ENCODE measurements around the gene SAMD5.

SAMD5 gene

GRCh38 chr6:147567141-147567805 lies 58.8 kb downstream of the SAMD5 start:
- no peak overlapping the region for H2AFZ ChIP-seq (ENCODE audit: low read depth, low read length, severe bottlenecking)
- no peaks in the 10 kb centered on the region for H3K79me2 ChIP-seq (ENCODE audit: insufficient read depth, low read length)
- H3K9me3 ChIP-seq (ENCODE audit: insufficient read depth, low read length): no peaks in the 10 kb centered on the region
- H3K4me3 ChIP-seq (ENCODE audit: insufficient read depth, low read length, poor library complexity, severe bottlenecking): no peak overlapping the region
- no peak overlapping the region for H3K9ac ChIP-seq (ENCODE audit: low read length)
- H3K36me3 ChIP-seq (ENCODE audit: low read length): no peaks in the 10 kb centered on the region; the same call in 1 of the 2 replicates
- H3K27ac ChIP-seq (ENCODE audit: low read depth, low read length): no peak overlapping the region
- H3F3A ChIP-seq (ENCODE audit: insufficient read depth): no peaks in the 10 kb centered on the region
- H3K4me2 ChIP-seq (ENCODE audit: low read depth, low read length, poor library complexity, severe bottlenecking): no peak overlapping the region
- H3K9me2 ChIP-seq (replicated peaks; ENCODE audit: insufficient read depth, low read length): no peaks in the 10 kb centered on the region
- TF ChIP-seq CTCF (IDR thresholded peaks at IDR 0.05; ENCODE audit: insufficient read depth, low read length, poor library complexity, severe bottlenecking) (no peak), EZH2phosphoT487 (conservative IDR thresholded peaks at IDR 0.05; ENCODE audit: low read length) (no peak)
- H3K27me3 ChIP-seq (ENCODE audit: low read length): no peaks in the 10 kb centered on the region
- no peaks in the 10 kb centered on the region for H4K20me1 ChIP-seq (ENCODE audit: low read depth, low read length)

DNA sequence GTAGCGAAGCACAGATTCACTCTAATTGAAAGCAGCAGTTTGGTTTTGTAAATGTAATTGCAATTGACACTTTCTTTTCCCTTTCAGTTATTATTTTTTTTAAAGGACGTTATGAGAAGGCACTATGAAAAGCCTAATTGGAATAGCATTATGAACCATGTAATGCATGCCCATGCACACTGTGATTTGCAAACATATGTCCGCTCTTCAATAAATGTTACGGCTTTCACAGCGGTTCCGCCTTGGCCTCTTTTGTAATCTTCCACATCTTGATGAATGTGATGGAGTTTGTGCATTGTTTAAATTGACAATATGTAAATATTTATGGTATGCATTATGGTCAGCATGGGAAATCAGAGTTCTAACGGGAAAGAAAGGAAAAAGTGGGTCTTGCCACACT lies 61.3 kb downstream of the SAMD5 start:
- Histone ChIP-seq H3K36me3 (ENCODE audit: low read length) (no peaks in the 10 kb centered on the region; the same call in 1 of the 2 replicates), H3F3A (ENCODE audit: insufficient read depth) (no peaks in the 10 kb centered on the region)

DNA sequence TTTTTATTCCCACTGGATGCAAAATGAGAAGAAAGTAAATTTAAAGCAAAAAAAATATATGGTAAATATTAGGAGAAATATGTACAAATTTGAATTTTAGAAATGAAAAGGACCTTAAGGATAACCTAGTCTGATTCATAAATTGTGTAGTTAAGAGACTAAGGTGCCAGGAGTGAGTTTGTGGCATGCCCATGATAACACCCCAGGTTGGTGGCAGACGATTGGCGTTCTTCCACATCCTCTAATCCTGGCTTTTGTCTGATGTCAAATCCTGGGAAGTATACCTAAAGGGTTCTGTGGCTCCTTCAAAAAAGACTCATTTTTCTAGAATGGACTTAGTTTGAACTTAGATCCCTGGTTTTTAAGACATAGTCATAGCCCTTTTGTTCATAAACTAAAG lies 62.2 kb downstream of the SAMD5 start:
- Histone ChIP-seq H2AFZ (ENCODE audit: low read depth, low read length, severe bottlenecking) (no peak overlapping the region), H3K27ac (ENCODE audit: low read depth, low read length) (no peak overlapping the region), H3K27me3 (ENCODE audit: low read length) (no peaks in the 10 kb centered on the region), H3K4me2 (ENCODE audit: low read depth, low read length, poor library complexity, severe bottlenecking) (no peak overlapping the region), H4K20me1 (ENCODE audit: low read depth, low read length) (no peaks in the 10 kb centered on the region), H3K9ac (ENCODE audit: low read length) (no peak overlapping the region), H3K36me3 (ENCODE audit: low read length) (no peaks in the 10 kb centered on the region; the same call in 1 of the 2 replicates), H3K4me3 (ENCODE audit: insufficient read depth, low read length, poor library complexity, severe bottlenecking) (no peak overlapping the region), H3K9me2 (replicated peaks; ENCODE audit: insufficient read depth, low read length) (no peaks in the 10 kb centered on the region), H3K9me3 (ENCODE audit: insufficient read depth, low read length) (no peaks in the 10 kb centered on the region), H3K79me2 (ENCODE audit: insufficient read depth, low read length) (no peaks in the 10 kb centered on the region), H3F3A (ENCODE audit: insufficient read depth) (no peaks in the 10 kb centered on the region)
- TF ChIP-seq EZH2phosphoT487 (conservative IDR thresholded peaks at IDR 0.05; ENCODE audit: low read length) (no peak), CTCF (IDR thresholded peaks at IDR 0.05; ENCODE audit: insufficient read depth, low read length, poor library complexity, severe bottlenecking) (no peak)

More for the DNA sequence above, 61.3 kb downstream of the SAMD5 start:
- Histone ChIP-seq H3K9me3 (ENCODE audit: insufficient read depth, low read length) (no peaks in the 10 kb centered on the region), H3K79me2 (ENCODE audit: insufficient read depth, low read length) (no peaks in the 10 kb centered on the region), H2AFZ (ENCODE audit: low read depth, low read length, severe bottlenecking) (no peak overlapping the region), H3K27ac (ENCODE audit: low read depth, low read length) (no peak overlapping the region), H3K9ac (ENCODE audit: low read length) (no peak overlapping the region), H4K20me1 (ENCODE audit: low read depth, low read length) (no peaks in the 10 kb centered on the region), H3K27me3 (ENCODE audit: low read length) (no peaks in the 10 kb centered on the region), H3K4me3 (ENCODE audit: insufficient read depth, low read length, poor library complexity, severe bottlenecking) (no peak overlapping the region), H3K4me2 (ENCODE audit: low read depth, low read length, poor library complexity, severe bottlenecking) (no peak overlapping the region), H3K9me2 (replicated peaks; ENCODE audit: insufficient read depth, low read length) (no peaks in the 10 kb centered on the region)
- TF ChIP-seq EZH2phosphoT487 (conservative IDR thresholded peaks at IDR 0.05; ENCODE audit: low read length): no peak

- no peaks in the 10 kb centered on the region for H3K79me2 ChIP-seq (ENCODE audit: insufficient read depth, low read length)
- TF ChIP-seq CTCF (IDR thresholded peaks at IDR 0.05; ENCODE audit: insufficient read depth, low read length, poor library complexity, severe bottlenecking): no peak
- TF ChIP-seq EZH2phosphoT487 (conservative IDR thresholded peaks at IDR 0.05; ENCODE audit: low read length): no peak
- no peaks in the 10 kb centered on the region for H3K9me3 ChIP-seq (ENCODE audit: insufficient read depth, low read length)
- H3K9me2 ChIP-seq (replicated peaks; ENCODE audit: insufficient read depth, low read length): 0 out of 2 replicates have a peak, but pooled peaks cover 2% of the 10 kb centered on the region
- H3K4me3 ChIP-seq (ENCODE audit: insufficient read depth, low read length, poor library complexity, severe bottlenecking): no peak overlapping the region
- no peaks in the 10 kb centered on the region for H4K20me1 ChIP-seq (ENCODE audit: low read depth, low read length)
- H3K27ac ChIP-seq (ENCODE audit: low read depth, low read length): no peak overlapping the region
- H3K4me2 ChIP-seq (ENCODE audit: low read depth, low read length, poor library complexity, severe bottlenecking): no peak overlapping the region
- H3K36me3 ChIP-seq (ENCODE audit: low read length): no peaks in the 10 kb centered on the region
- no peaks in the 10 kb centered on the region for H3K27me3 ChIP-seq (ENCODE audit: low read length)
- H3F3A ChIP-seq (ENCODE audit: insufficient read depth): no peaks in the 10 kb centered on the region
- H2AFZ ChIP-seq (ENCODE audit: low read depth, low read length, severe bottlenecking): no peak overlapping the region
- H3K9ac ChIP-seq (ENCODE audit: low read length): no peak overlapping the region
These were observed 69.0 kb downstream of the SAMD5 start for GRCh38 chr6:147577488-147577887.
